Thyroid gland (tissue), 4 donors: ENCODE data around the gene ARHGEF11.

Experiments used
- CTCF ChIP-seq, 6 experiments: fragments of 200-600 bp in 3 of 6; fragments of 450-650 bp in 3 of 6; sonication (generic) in 3 of 6; IDR thresholded peaks; one replicate each; pipeline ENCODE4 v1.5.1; 2016 to 2019; ENCODE audit warnings: antibody characterized with exemption in 6 of 6, mild to moderate bottlenecking in 2 of 6, inconsistent platforms in 1 of 6, moderate library complexity in 1 of 6
- POLR2A ChIP-seq, 2 donors: fragments of 450-650 bp; IDR thresholded peaks; one replicate each; pipeline ENCODE4 v1.6.1; 2017; ENCODE audit warnings: antibody characterized with exemption in 2 of 2, mild to moderate bottlenecking in 2 of 2, moderate library complexity in 1 of 2

DNA sequence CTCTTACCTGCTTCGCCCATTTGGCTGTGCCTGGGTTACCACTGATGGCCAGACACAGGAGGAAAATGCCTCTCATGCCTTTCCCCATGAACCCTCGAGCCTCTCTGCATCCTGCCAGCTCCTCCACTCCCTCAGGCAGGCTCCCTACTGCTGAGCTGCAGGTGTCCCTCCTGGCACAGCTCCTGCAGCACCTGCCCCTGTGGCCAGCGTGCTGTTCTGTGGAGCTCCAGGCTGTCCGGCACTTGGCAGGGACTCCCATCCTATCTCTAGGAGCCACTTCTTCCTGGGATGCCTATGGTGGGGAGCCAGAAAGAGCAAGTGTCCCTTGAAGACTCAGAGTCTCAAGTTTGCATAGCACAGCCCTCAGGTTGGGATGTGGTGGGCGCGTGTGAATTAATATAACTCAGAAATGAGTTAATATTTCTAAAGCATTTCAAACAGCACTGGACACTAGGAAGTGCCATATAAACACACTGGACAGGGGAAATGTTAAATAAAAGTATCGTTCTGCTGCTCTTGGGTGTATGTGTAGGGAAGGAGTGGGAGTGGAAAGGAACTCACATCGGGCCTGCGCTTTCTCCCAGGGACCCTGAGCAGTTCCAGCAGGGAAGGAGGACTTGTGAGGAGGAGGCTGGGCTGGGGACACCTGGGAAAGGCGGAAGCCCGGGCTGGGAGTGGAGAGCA lies 122.4 kb downstream of the ARHGEF11 start:
- TF ChIP-seq CTCF (IDR thresholded peaks at IDR 0.05) (no peak), POLR2A (IDR thresholded peaks at IDR 0.05) (no peak)
